Left ventricle myocardium inferior (tissue), 1 donor: ENCODE measurements around the gene PACSIN1. TPM values are rescaled to one million over a fixed set of nuclear protein-coding genes. Genes with fewer than 3 reads are reported as not detected.

ENCODE experiments used
- DNase-seq: peaks from one replicate; pipeline ENCODE4 v3.0.0-alpha.2; 2020
- H3K27ac ChIP-seq: fragments of 200-600 bp; replicated peaks from 2 replicates; pipeline ENCODE4 v1.8.0; 2021
- H3K27me3 ChIP-seq: fragments of 200-600 bp; 2 replicates; pipeline ENCODE4 v1.8.0; 2021; ENCODE audit warnings: low read depth
- H3K36me3 ChIP-seq: fragments of 200-600 bp; 2 replicates; pipeline ENCODE4 v1.8.0; 2021
- H3K4me1 ChIP-seq: fragments of 200-600 bp; 2 replicates; pipeline ENCODE4 v1.8.0; 2021
- H3K4me3 ChIP-seq: fragments of 200-600 bp; 2 replicates; pipeline ENCODE4 v1.8.0; 2021; ENCODE audit warnings: mild to moderate bottlenecking, moderate library complexity
- H3K9me3 ChIP-seq: fragments of 200-600 bp; replicated peaks from 2 replicates; pipeline ENCODE4 v1.8.0; 2021
- CTCF ChIP-seq: fragments of 200-600 bp; IDR thresholded peaks from 2 replicates; pipeline ENCODE4 v1.8.0; 2021; ENCODE audit warnings: antibody characterized with exemption, mild to moderate bottlenecking, borderline replicate concordance
- intact Hi-C: fragments of 100-400 bp; cut with micrococcal nuclease; formaldehyde crosslinking; loops from one replicate; pipeline ENCODE4 v1.11.0; 2022
- total RNA-seq: library from RNA; stranded (reverse); fragmentation: NEBNext Ultra II Directional; extraction: Animal tissue kit (Norgen Biotek cat#: 25700); gene quantifications from one replicate; pipeline ENCODE4 v1.2.1, GENCODE V29; 2021
- donor health status: DM: no; HTN: yes; CAD: no; lungs with severe emphysema.

Gene PACSIN1
- total RNA-seq, 1 donor from 2014 or later: 15.2 TPM

DNA sequence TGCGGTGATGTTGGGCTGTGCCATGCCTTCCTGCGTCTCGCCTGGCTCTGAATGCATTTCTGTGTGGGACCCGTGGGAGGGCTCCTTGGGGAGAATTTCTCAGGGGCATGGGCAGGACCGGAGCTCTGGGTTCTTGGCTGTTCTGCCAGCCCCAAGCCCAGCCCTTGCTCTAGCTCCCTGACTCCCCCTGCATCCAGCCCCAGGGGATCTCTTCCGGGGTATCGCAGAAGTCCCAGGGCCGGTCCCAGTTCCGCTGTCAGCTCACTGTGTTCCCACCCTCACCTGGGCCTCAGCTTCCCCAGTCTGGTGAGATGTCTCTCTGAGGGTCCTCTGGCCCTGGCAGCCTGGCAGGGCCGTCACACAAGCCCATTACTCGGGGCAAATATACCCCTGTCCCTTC is 69.8 kb downstream of the PACSIN1 start:
- no peak for TF ChIP-seq CTCF
- Histone ChIP-seq H3K4me1 (no peaks in the 10 kb centered on the region), H3K27ac (no peak overlapping the region), H3K9me3 (no peaks in the 10 kb centered on the region), H3K36me3 (no peaks in the 10 kb centered on the region), H3K27me3 (no peaks in the 10 kb centered on the region), H3K4me3 (no peak overlapping the region)
- DNase-seq: no peak
- intact Hi-C loops: no loop called here

DNA sequence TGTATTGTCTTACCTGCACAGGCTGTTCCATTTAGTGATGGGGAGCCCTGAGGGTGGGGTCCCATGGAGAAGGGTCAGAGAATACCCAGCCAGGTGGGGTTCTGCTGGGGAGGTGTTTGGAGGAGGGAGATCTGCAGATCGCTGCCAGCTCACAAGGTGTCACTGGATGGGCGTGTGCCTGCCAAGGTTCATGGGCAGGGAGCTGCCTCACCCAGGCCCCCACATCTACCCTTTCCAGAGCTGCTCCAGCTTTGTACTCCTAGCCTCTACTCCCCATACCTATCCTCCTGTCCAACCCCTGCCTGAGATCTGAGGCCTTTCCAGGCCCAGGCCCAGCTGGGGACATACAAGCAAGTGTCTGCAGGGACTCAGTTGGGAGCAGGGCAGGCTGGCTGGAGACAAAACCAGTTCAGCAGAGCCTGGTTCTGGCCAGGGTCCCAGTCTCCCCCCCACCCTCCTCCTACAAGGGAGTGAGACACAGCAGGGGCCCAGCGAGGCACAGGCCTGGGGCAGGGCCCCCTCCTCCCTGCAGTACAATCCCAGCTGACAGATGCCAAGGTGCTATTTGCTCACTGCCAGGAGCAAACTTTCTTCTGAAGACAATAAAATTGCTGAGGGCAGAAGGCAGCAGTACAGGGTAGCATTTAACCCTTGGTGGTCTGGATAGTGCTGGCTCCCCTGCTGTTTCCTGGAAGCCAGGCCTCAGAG is 70.5 kb downstream of the PACSIN1 start:
- no peaks in the 10 kb centered on the region for H3K4me1 ChIP-seq
- no peak overlapping the region for H3K4me3 ChIP-seq
- no peaks in the 10 kb centered on the region for H3K36me3 ChIP-seq
- DNase-seq: no peak
- intact Hi-C loops: no loop called here
- no peak for TF ChIP-seq CTCF
- no peak overlapping the region for H3K27ac ChIP-seq
- no peaks in the 10 kb centered on the region for H3K27me3 ChIP-seq
- H3K9me3 ChIP-seq: no peaks in the 10 kb centered on the region

DNA sequence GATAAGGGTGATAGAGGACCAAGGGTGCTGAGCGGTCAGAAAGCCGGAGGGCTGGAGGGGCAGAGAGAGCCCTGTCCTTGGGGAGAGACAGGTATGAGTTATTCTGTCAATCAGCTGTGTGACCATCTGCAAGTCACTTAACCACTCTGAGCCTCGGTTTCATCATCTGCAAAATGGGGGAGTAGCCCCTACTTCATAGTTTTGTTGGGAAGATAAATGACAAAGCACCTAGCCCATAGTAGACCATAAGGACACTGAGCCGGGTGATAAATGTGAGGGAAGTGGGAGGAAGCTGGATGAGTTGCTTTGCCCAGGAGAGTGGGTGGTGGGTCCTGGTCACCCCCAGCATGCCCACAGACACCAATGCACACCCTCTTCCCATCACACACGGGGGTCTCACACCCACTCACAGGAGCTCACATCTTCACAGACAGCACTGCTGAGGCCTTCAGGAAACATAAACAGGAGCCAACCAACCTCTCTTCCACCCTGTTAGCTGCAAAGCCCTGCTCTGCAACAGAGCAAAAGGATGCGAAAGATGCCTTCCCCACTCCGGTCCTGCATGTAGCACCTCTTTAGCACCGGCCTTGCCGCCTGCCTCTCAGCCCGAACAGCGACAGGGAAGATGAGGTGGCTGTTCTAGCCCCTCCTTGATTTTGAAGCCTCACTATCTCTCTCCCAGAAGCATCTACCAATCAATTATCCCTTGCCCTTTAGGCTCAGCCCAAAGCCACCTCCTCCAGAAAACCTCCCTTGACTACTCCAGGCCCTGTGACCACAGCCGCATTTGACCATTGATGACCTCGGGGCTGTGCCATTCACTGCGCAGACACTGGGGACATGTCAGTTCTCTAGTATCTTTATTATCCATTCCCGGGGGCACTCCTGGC is 71.3 kb downstream of the PACSIN1 start:
- Histone ChIP-seq H3K9me3 (no peaks in the 10 kb centered on the region), H3K4me3 (no peak overlapping the region), H3K27me3 (no peaks in the 10 kb centered on the region), H3K27ac (no peak overlapping the region), H3K36me3 (no peaks in the 10 kb centered on the region), H3K4me1 (no peaks in the 10 kb centered on the region)
- no peak for TF ChIP-seq CTCF
- intact Hi-C loops: no loop called here
- no peak for DNase-seq

- intact Hi-C loops: no loop called here
Measured at GRCh38 chr6:34537922-34538550, 72.2 kb downstream of the PACSIN1 start.

More at GRCh38 chr6:34537922-34538550, 72.2 kb downstream of the PACSIN1 start:
- Histone ChIP-seq H3K9me3 (no peaks in the 10 kb centered on the region), H3K4me1 (no peaks in the 10 kb centered on the region), H3K27me3 (no peaks in the 10 kb centered on the region), H3K4me3 (no peak overlapping the region), H3K27ac (no peak overlapping the region), H3K36me3 (no peaks in the 10 kb centered on the region)
- no peak for DNase-seq
- TF ChIP-seq CTCF: no peak
